ENCODE results near the gene HDLBP.

DNA sequence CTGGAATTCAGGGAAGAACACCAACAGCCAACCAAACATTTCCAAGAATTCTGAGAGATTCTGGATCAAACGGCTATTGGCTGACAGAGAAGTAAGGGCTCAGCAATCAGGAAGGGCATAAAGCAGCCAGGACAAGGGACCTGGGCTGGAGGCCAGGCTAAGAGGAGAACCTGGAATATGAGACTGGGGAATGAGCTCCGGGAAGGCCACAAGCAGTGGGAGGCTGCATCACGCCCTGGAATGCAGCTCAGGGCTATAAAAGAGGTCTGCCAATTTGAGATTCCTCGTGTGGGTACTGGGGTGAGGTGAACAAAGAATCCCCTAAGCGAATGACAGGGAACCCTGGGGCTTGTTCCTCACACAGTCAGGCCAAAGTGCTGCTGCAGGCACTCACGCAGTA, 66.6 kb downstream of the HDLBP start:
- TF ChIP-seq, protein P1, sequence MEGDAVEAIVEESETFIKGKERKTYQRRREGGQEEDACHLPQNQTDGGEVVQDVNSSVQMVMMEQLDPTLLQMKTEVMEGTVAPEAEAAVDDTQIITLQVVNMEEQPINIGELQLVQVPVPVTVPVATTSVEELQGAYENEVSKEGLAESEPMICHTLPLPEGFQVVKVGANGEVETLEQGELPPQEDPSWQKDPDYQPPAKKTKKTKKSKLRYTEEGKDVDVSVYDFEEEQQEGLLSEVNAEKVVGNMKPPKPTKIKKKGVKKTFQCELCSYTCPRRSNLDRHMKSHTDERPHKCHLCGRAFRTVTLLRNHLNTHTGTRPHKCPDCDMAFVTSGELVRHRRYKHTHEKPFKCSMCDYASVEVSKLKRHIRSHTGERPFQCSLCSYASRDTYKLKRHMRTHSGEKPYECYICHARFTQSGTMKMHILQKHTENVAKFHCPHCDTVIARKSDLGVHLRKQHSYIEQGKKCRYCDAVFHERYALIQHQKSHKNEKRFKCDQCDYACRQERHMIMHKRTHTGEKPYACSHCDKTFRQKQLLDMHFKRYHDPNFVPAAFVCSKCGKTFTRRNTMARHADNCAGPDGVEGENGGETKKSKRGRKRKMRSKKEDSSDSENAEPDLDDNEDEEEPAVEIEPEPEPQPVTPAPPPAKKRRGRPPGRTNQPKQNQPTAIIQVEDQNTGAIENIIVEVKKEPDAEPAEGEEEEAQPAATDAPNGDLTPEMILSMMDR (IDR thresholded peaks at IDR 0.05), result no peak
- TF ChIP-seq POLR2A (IDR thresholded peaks at IDR 0.05), result no peak
